NCI-H524 treated with DMSO at 0.1 percent for 48 hours (cell line): ENCODE measurements around the gene ERF.

Experiments
- DNase-seq: peaks from one replicate; lab custom pipeline; 2025; lab: John Stamatoyannopoulos, UW

The ERF gene

GRCh38 chr19:42242069-42242511 is 12.8 kb downstream of the ERF start:
- no peak for DNase-seq

- DNase-seq, result no peak
Observed at GRCh38 chr19:42241279-42241678, 13.6 kb downstream of the ERF start.

- DNase-seq, result no peak
Observed at GRCh38 chr19:42239544-42240220, 15.2 kb downstream of the ERF start.

- no peak for DNase-seq
Observed at GRCh38 chr19:42235181-42235580, 19.7 kb downstream of the ERF start.

GRCh38 chr19:42234364-42234763 is 20.6 kb downstream of the ERF start:
- no peak for DNase-seq

GRCh38 chr19:42233678-42234292 is 21.1 kb downstream of the ERF start:
- DNase-seq, result no peak

GRCh38 chr19:42233106-42233505 is 21.8 kb downstream of the ERF start:
- DNase-seq, result no peak

- no peak for DNase-seq
Observed at GRCh38 chr19:42232435-42232834, 22.5 kb downstream of the ERF start.

- DNase-seq, result no peak
Observed at GRCh38 chr19:42230571-42230970, 24.4 kb downstream of the ERF start.

- DNase-seq, result no peak
Observed at GRCh38 chr19:42229855-42230351, 25.0 kb downstream of the ERF start.

- no peak for DNase-seq
Observed at GRCh38 chr19:42229301-42229854, 25.6 kb downstream of the ERF start.

GRCh38 chr19:42228641-42229040 is 26.3 kb downstream of the ERF start:
- DNase-seq, result no peak

- no peak for DNase-seq
Observed at GRCh38 chr19:42226886-42227285, 28.0 kb downstream of the ERF start.

- no peak for DNase-seq
Observed at GRCh38 chr19:42225718-42226292, 29.1 kb downstream of the ERF start.

GRCh38 chr19:42224940-42225717 is 29.8 kb downstream of the ERF start:
- no peak for DNase-seq

- no peak for DNase-seq
Observed at GRCh38 chr19:42220751-42221097, 34.2 kb downstream of the ERF start.

GRCh38 chr19:42219812-42220750 is 34.8 kb downstream of the ERF start, which contains the start of gene ZNF526:
TSS of gene ZNF526 (plus strand) at chr19:42220312. CDS start at chr19:42224404, 4,092 bp downstream.
- DNase-seq, result peak; percentile 81

- DNase-seq, result peak; percentile 34
Observed at GRCh38 chr19:42217520-42218437, 37.1 kb downstream of the ERF start, which contains the start of gene DEDD2. TSS of gene DEDD2 (minus strand) at chr19:42217677. CDS start at chr19:42217007, 670 bp downstream.

- DNase-seq, result no peak
Observed at GRCh38 chr19:42216653-42217519, 38.0 kb downstream of the ERF start.
